IPS-20b (cell line): ENCODE measurements around the gene OR2A1.
"Not testable (repeated sequence)": the region's sequence is repeated elsewhere in the genome, so short reads cannot be mapped to it uniquely, and the experiment has no call there.

Experiments
- H3K27ac ChIP-seq: one replicate; pipeline ENCODE4 v1.5.1; 2013; ENCODE audit warnings: low read length
- H3K27me3 ChIP-seq: 2 replicates; pipeline ENCODE4 v1.6.1; 2013; ENCODE audit warnings: mild to moderate bottlenecking, low read length, inconsistent platforms; ENCODE audit not compliant: insufficient read depth
- H3K36me3 ChIP-seq: 2 replicates; pipeline ENCODE4 v1.6.1; 2013; ENCODE audit warnings: low read depth, mild to moderate bottlenecking, inconsistent platforms, low read length, moderate library complexity; ENCODE audit not compliant: insufficient read depth
- H3K4me1 ChIP-seq: 2 replicates; pipeline ENCODE4 v1.6.1; 2013; ENCODE audit warnings: mild to moderate bottlenecking, control low read depth, inconsistent platforms, low read length, moderate library complexity; ENCODE audit not compliant: insufficient read depth
- H3K4me3 ChIP-seq: 2 replicates; pipeline ENCODE4 v1.5.1; 2013; ENCODE audit warnings: mild to moderate bottlenecking, low read length, inconsistent platforms
- H3K9ac ChIP-seq: 2 replicates; pipeline ENCODE4 v1.6.1; 2013; ENCODE audit warnings: low read depth, mild to moderate bottlenecking, inconsistent platforms, low read length, moderate library complexity
- H3K9me3 ChIP-seq: 2 replicates; pipeline ENCODE4 v1.6.1; 2013; ENCODE audit warnings: mild to moderate bottlenecking, low read depth, low read length, inconsistent platforms; ENCODE audit not compliant: insufficient read depth

The OR2A1 gene

GRCh38 chr7:144331221-144331995 lies 19.2 kb downstream of the OR2A1 start:
- not testable (repeated sequence) for H3K36me3 ChIP-seq, H3K9ac ChIP-seq, H3K4me3 ChIP-seq, H3K27ac ChIP-seq, H3K4me1 ChIP-seq, H3K27me3 ChIP-seq, H3K9me3 ChIP-seq

DNA sequence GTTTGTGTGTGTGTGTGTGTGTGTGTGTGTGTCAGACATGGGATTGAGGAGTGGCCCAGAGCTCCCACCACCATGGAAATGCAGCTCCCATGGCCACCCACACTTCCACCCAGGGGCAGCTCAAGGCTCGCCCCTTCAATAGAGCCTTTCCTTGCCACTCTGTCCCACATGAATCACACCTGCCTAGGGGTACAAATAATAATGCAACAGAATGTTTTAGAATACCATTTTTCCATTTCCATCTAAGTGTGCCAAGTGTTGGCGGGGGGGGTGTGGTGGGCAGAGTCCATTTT lies 19.7 kb downstream of the OR2A1 start:
- not testable (repeated sequence) for H3K36me3 ChIP-seq, H3K27me3 ChIP-seq, H3K4me3 ChIP-seq, H3K27ac ChIP-seq, H3K9me3 ChIP-seq, H3K4me1 ChIP-seq, H3K9ac ChIP-seq

DNA sequence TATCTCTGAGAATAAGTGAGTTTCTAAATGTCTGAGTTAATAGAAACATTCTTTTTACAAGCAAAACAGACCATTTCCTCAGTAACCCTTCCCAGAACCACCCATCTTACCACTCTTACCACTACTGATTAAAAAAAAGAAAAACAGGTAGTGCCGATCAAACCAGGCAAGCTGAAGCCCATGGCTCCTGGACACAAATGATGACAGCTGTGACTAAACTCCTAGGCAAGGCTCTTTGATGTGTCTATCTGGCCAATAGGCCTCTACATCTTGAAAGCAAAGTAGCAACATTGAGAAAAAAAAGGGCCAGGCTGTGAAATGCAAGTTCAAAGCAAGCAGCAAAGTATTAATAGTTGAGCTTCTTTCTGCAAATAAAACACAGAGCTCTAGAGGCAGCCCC lies 36.4 kb downstream of the OR2A1 start:
- not testable (repeated sequence) for H3K4me3 ChIP-seq, H3K9ac ChIP-seq, H3K4me1 ChIP-seq, H3K9me3 ChIP-seq, H3K36me3 ChIP-seq, H3K27ac ChIP-seq, H3K27me3 ChIP-seq

DNA sequence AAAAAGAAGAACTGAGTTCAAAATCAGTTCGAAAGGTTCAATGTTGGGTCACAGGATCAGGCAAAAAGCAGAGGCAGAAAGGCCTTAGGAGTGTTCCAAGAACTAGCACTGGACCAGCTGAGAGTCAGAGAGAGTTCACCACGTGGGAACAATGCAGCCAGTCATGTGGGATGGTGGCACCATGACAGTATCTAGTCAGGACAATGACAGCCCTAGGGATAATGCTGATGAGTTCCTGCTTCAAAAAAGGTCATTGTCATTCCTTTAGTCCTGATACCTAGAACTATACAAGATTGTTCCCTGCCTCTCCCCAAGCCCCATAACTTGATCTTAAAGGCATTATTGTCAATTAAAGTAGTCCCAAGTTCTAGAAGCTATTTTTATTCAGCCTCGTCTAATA lies 39.4 kb downstream of the OR2A1 start:
- H3K27me3 ChIP-seq, H3K9me3 ChIP-seq, H3K4me1 ChIP-seq, H3K9ac ChIP-seq, H3K27ac ChIP-seq, H3K4me3 ChIP-seq, H3K36me3 ChIP-seq: not testable (repeated sequence)

DNA sequence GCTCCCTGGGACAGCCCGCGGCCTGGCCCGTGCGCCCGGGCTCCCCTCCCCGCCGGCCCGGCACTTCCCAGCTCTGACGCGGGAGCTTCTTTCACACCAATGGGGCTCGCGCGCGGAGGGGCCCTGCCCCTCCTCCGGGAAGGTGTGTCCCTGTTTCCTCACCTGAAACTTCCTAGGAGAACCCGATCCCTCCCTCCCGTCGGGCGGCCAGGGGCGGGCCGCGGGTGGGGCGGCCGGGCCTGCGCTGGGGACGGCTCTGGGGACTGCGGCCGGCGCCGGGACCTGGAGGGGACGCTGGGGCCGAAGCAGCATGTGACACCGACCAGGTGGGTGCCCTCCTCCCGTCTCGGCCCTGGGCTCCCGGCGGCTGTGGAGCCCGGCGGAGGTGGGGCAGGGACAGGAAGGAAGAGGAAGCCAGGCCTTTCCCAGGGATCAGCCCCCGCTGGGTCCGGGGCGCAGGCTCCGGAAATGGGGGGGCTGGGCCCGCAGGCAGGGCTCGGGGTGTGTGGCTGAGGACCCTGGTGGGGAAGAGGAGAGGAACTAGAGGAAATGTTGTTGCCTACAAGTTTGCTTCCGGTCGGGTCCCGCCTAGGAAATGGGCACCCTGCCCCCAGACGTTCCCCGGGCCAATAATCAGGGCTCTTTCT lies 43.1 kb downstream of the OR2A1 start, which contains the start of gene ARHGEF5:
Gene ARHGEF5, plus strand, starts transcription at position 227 of the 647 bp plus-strand sequence. CDS start 7,268 bp downstream, outside the sequence.
- H3K9ac ChIP-seq = not testable (repeated sequence)

GRCh38 chr7:144356185-144356584 lies 44.0 kb downstream of the OR2A1 start:
- not testable (repeated sequence) for H3K36me3 ChIP-seq, H3K27me3 ChIP-seq, H3K9me3 ChIP-seq, H3K27ac ChIP-seq, H3K4me3 ChIP-seq, H3K9ac ChIP-seq, H3K4me1 ChIP-seq

More for the DNA sequence above, 43.1 kb downstream of the OR2A1 start, which contains the start of gene ARHGEF5:
- not testable (repeated sequence) for H3K4me1 ChIP-seq, H3K27ac ChIP-seq, H3K9me3 ChIP-seq, H3K4me3 ChIP-seq, H3K36me3 ChIP-seq, H3K27me3 ChIP-seq

DNA sequence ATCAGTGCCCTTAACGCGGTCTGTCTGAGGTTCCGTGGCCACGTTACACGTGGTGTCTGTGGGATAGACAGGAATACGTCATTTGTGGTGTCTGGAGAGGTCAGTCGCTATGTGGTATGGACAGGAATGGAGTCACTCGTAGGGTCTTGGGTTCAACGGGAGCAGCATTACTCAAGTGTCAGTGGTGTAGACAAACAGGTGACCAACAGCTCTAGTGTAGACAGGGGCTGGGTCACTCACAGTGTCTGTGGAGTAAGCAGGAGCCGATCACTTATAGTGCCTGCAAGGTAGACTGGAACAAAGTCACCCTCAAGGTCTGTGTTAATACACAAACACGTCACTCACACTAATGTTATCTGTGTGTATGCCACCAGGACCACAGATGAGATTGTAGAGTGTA lies 44.6 kb downstream of the OR2A1 start:
- not testable (repeated sequence) for H3K4me1 ChIP-seq, H3K4me3 ChIP-seq, H3K27ac ChIP-seq, H3K36me3 ChIP-seq, H3K9ac ChIP-seq, H3K9me3 ChIP-seq, H3K27me3 ChIP-seq

- not testable (repeated sequence) for H3K9ac ChIP-seq, H3K27me3 ChIP-seq, H3K4me1 ChIP-seq, H3K9me3 ChIP-seq, H3K27ac ChIP-seq, H3K4me3 ChIP-seq, H3K36me3 ChIP-seq
These were observed 49.8 kb downstream of the OR2A1 start for GRCh38 chr7:144362061-144362460.

- H3K9me3 ChIP-seq, H3K9ac ChIP-seq, H3K27ac ChIP-seq, H3K36me3 ChIP-seq, H3K27me3 ChIP-seq, H3K4me3 ChIP-seq, H3K4me1 ChIP-seq: not testable (repeated sequence)
These were observed 53.3 kb downstream of the OR2A1 start for GRCh38 chr7:144365523-144365922.

GRCh38 chr7:144367250-144367649 lies 55.0 kb downstream of the OR2A1 start:
- not testable (repeated sequence) for H3K27me3 ChIP-seq, H3K27ac ChIP-seq, H3K9ac ChIP-seq, H3K36me3 ChIP-seq, H3K4me3 ChIP-seq, H3K4me1 ChIP-seq, H3K9me3 ChIP-seq

GRCh38 chr7:144369221-144369620 lies 57.0 kb downstream of the OR2A1 start:
- not testable (repeated sequence) for H3K36me3 ChIP-seq, H3K9me3 ChIP-seq, H3K4me1 ChIP-seq, H3K27me3 ChIP-seq, H3K4me3 ChIP-seq, H3K9ac ChIP-seq, H3K27ac ChIP-seq
